PFSK-1 (cell line): ENCODE results near the gene KRT86.

Source experiments
- FOXP2 ChIP-seq: optimal IDR thresholded peaks from 2 replicates; pipeline ENCODE3; 2011; ENCODE audit warnings: borderline replicate concordance, control low read depth, inconsistent platforms; ENCODE audit not compliant: insufficient read depth; ENCODE audit errors: extremely low read length, extremely low read depth
- POLR2AphosphoS5 ChIP-seq: IDR thresholded peaks from 2 replicates; pipeline ENCODE4 v1.6.1; 2012; ENCODE audit warnings: low read depth, mild to moderate bottlenecking, control low read depth, low read length, moderate library complexity
- SIN3A ChIP-seq: IDR thresholded peaks from 2 replicates; pipeline ENCODE4 v1.6.1; 2012; ENCODE audit warnings: mild to moderate bottlenecking, low read length, moderate library complexity, borderline replicate concordance; ENCODE audit not compliant: insufficient read depth
- TAF1 ChIP-seq: IDR thresholded peaks from 2 replicates; pipeline ENCODE4 v1.6.1; 2012; ENCODE audit warnings: low read length, control low read depth, borderline replicate concordance; ENCODE audit not compliant: insufficient read depth
- TF ChIP-seq, protein P1 (sequence below), 2 experiments: IDR thresholded peaks; 2 replicates each; pipeline versions ENCODE4 v1.6.1 to v1.8.0; 2011 to 2012; ENCODE audit warnings: low read depth in 2 of 2, low read length in 2 of 2, control low read depth in 1 of 2, inconsistent platforms in 1 of 2, mild to moderate bottlenecking in 1 of 2, moderate library complexity in 1 of 2; ENCODE audit not compliant: insufficient read depth in 1 of 2

The KRT86 gene

DNA sequence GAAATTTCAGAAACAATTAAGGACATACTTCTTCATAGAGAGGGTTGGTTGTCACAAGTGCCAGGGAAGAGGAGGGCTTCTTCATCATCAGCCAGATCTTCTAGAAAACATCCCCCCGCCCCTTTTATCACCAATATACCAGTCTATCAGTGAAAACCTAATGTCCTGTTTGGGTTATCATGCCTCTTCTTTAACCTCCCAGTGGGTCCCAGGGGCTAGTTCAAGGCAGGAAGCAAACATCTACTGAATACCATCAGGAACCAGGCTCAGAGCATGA is 13.3 kb upstream of the KRT86 start:
- TF ChIP-seq, protein P1, sequence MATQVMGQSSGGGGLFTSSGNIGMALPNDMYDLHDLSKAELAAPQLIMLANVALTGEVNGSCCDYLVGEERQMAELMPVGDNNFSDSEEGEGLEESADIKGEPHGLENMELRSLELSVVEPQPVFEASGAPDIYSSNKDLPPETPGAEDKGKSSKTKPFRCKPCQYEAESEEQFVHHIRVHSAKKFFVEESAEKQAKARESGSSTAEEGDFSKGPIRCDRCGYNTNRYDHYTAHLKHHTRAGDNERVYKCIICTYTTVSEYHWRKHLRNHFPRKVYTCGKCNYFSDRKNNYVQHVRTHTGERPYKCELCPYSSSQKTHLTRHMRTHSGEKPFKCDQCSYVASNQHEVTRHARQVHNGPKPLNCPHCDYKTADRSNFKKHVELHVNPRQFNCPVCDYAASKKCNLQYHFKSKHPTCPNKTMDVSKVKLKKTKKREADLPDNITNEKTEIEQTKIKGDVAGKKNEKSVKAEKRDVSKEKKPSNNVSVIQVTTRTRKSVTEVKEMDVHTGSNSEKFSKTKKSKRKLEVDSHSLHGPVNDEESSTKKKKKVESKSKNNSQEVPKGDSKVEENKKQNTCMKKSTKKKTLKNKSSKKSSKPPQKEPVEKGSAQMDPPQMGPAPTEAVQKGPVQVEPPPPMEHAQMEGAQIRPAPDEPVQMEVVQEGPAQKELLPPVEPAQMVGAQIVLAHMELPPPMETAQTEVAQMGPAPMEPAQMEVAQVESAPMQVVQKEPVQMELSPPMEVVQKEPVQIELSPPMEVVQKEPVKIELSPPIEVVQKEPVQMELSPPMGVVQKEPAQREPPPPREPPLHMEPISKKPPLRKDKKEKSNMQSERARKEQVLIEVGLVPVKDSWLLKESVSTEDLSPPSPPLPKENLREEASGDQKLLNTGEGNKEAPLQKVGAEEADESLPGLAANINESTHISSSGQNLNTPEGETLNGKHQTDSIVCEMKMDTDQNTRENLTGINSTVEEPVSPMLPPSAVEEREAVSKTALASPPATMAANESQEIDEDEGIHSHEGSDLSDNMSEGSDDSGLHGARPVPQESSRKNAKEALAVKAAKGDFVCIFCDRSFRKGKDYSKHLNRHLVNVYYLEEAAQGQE (IDR thresholded peaks at IDR 0.05; ENCODE audit: insufficient read depth in 1 of 2, low read depth in 2 of 2, low read length in 2 of 2): no peak
- TF ChIP-seq POLR2AphosphoS5 (no peak), FOXP2 (no peak), SIN3A (no peak), TAF1 (no peak)

- TF ChIP-seq POLR2AphosphoS5 (no peak), SIN3A (no peak), FOXP2 (no peak), TAF1 (no peak)
Observed at GRCh38 chr12:52262286-52262685, 12.2 kb upstream of the KRT86 start.

GRCh38 chr12:52263761-52264434 is 10.5 kb upstream of the KRT86 start:
- TF ChIP-seq TAF1 (no peak), SIN3A (no peak), POLR2AphosphoS5 (no peak), FOXP2 (no peak)
- TF ChIP-seq, protein P1 (IDR thresholded peaks at IDR 0.05; ENCODE audit: insufficient read depth in 1 of 2, low read depth in 2 of 2, low read length in 2 of 2): no peak

DNA sequence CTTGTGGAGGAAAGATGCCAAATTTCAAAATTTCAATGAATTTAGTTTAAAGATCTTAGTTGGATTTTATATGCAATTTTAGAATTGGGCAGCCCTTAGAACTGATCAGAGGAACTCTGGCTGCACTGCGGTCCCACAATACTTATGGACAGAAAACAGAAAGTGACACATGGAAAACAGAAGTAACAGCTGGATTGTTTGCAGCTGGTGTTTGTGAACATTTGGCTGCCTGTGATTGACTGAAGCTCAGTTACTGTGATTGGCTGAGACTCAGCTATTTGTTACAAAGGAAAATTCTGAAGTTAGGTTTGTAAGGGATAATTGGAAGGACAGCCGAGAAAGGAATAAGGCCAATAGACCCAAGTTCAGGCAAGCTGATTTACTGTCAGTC is 10.0 kb upstream of the KRT86 start:
- TF ChIP-seq SIN3A (no peak), FOXP2 (no peak), TAF1 (no peak), POLR2AphosphoS5 (no peak)
- TF ChIP-seq, protein P1 (IDR thresholded peaks at IDR 0.05; ENCODE audit: insufficient read depth in 1 of 2, low read depth in 2 of 2, low read length in 2 of 2): no peak

DNA sequence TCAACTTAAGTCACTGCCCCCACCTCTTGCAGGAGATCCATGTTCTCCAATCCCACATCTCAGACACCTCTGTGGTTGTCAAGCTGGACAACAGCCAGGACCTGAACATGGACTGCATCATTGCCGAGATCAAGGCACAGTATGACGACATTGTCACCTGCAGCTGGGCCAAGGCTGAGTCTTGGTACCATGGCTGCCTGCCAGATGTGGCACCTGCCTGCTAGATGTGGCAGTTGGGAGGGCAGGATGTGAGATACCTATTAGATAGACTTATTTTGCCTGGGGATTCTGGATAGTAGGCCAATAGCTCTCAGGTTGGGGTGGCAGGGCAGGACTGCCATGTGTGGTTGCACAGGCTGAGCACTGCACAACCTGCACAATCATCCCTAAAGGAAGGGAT is 7.9 kb upstream of the KRT86 start:
- no peak for TF ChIP-seq TAF1
- TF ChIP-seq POLR2AphosphoS5: no peak
- no peak for TF ChIP-seq SIN3A
- TF ChIP-seq, protein P1 (IDR thresholded peaks at IDR 0.05; ENCODE audit: insufficient read depth in 1 of 2, low read depth in 2 of 2, low read length in 2 of 2): no peak
- TF ChIP-seq FOXP2: no peak
